Activated effector memory CD4-positive, alpha-beta T cell treated with anti-CD3 and anti-CD28 coated beads, Interleukin-2, amount 50 U/mL, for 16 hours (primary cell): ENCODE results near the gene GBP7.
"Not testable (repeated sequence)": the region's sequence is repeated elsewhere in the genome, so short reads cannot be mapped to it uniquely, and the experiment has no call there.

Source experiments
- DNase-seq: peaks from one replicate; pipeline ENCODE4 v3.0.0-alpha.2; 2020

Gene GBP7, protein sequence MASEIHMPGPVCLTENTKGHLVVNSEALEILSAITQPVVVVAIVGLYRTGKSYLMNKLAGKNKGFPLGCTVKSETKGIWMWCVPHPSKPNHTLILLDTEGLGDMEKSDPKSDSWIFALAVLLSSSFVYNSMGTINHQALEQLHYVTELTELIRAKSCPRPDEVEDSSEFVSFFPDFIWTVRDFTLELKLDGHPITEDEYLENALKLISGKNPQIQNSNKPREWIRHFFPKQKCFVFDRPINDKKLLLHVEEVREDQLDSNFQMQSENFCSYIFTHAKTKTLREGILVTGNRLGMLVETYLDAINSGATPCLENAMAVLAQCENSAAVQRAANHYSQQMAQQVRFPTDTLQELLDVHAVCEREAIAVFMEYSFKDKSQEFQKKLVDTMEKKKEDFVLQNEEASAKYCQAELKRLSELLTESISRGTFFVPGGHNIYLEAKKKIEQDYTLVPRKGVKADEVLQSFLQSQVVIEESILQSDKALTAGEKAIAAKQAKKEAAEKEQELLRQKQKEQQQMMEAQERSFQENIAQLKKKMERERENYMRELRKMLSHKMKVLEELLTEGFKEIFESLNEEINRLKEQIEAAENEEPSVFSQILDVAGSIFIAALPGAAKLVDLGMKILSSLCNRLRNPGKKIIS

DNA sequence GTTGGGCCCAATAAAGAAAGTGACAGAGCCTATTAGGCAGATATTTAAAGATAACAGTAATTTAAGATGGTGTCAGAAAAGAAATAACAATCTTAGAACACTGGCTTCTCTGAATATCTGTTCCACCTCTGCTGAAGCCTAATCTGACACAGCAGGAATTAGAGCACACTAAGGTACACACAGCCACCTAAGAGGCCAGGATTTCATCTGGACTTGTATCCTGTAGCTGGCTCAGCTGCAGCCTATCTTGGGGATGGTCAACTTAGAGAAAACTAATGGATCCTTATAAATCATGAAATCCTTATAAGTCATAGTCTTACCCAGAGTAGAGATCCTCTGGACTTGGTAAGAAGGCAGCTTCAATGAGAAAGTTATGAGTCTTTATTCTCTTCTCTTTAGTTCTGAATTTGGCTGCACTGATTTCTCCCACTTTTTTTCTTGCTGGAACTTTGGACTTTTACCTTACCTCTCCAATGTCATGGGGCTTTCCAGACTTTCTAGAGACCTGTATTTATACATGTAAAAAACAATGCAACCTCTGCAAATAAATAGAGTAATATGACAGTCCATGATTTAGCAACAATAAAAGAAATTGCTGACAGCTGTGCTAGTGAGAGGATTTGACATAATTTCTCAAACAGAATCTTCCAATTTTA, at the start of gene GBP7:
Gene GBP7, minus strand, starts transcription at position 403 of the 656 bp plus-strand sequence. CDS start 4,068 bp downstream, outside the sequence.
- DNase-seq = no peak

DNA sequence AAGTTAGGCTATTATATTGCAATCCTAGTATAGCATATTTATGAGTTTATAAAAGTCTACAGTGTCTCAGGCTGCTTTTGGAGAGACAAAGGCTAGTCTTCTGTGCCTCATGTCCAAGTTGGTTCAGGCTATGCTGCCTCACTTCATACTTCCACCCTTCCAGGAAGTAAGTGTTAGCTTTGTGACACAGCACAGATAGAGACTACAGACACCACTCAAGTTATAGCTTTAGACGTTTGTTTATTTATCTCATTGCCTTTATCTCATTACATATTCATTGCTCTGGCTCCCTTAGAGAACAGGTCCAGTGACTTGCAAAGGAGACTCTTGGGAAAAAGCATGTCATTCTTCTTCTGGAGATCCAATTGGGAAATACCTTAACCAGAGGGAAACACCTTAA, 45.5 kb upstream of the GBP7 start:
- no peak for DNase-seq

DNA sequence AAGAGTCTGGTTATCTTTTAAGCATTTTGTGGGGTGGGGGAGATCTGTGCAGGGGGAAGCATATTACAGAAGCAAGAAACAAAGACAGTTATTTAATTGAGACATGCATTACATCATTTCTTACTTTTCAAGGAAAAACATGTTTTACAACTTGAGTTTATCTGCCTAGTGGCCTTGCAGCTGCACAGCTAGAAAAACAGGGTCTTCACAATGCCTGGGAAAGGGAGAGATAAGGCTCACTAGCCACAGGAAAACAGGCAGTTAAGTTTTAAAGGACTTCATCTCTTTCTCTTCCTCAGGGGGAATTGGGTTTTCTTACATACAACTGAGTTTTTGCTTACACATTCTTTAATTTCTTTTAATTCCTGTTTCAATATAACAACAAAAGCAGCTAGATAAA, 44.0 kb upstream of the GBP7 start:
- DNase-seq = not testable (repeated sequence)

DNA sequence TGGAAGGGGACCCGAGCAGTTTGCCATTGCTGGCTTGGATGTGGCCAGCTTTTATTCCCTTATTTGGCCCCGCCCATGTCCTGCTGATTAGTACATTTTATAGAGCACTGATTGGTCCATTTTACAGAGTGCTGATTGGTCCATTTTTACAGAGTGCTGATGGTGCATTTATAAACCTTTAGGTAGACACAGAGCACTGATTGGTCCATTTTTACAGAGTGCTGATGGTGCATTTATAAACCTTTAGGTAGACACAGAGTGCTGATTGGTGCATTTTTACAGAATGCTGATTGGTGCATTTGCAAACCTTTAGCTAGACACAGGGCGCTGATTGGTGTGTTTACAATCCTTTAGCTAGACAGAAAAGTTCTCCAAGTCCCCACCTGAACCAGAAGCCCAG, 43.1 kb upstream of the GBP7 start:
- not testable (repeated sequence) for DNase-seq

DNA sequence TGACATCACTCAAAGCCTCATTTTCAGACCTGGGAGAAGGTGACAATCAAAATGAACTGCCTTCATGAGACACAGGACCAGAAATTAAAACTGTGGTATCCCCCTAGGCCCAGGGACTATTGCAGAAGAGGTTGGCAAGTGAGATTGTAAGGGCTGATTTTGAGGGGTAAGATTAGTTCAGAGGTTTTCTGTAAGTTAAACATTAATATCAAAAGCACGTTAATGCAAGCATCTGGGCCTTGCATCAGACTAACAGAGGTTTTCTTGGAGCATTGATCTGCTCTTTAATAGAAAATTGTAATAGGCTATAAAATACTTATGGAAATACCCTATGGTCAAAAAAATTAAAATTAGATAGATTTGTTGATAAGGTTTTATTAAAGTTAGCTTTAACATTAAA, 37.5 kb upstream of the GBP7 start:
- DNase-seq = no peak

DNA sequence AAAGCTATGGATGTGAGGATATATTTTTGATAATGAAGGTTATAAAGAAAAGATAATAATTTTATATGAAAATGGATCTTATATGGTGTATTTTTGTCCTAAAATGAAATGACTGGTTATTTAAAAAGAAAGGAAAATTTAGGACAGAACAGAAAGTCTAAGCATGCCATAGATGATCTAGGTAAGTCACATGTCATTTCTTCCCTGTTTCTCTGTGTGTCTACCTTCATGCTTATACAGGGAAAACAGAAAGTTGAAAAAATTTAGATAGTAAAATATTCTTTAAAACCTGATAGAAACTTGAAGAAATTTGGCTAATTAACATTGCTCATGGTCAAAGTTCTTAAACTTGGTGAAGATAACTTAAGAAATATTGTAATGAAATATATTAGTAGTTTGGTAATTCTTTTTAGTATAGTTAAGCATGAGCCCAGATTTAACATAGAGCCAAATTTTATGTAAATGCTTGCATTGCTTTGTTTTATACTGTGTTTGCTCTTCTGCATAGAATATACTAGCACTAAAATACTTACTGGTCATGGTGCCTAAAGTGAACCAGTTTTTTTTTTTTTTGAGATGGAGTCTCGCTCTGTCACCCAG, 35.3 kb upstream of the GBP7 start:
- DNase-seq = no peak

DNA sequence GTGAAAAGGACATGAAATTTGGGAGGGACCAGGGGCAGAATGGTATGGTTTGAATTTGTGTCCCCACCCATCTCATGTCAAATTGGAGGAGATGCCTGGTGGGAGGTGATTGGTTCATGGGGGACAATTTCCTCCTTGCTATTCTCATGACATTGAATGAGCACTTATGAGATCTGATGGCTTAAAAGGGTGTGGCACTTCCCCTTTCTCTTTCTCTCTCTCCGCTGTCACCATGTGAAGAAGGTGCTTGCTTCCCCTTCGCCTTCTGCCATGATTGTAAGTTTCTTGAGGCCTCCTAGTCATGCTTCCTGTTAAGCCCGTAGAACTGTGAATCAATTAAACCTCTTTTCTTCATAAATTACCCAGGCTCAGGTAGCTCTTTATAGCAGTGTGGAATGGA, 30.6 kb upstream of the GBP7 start:
- no peak for DNase-seq

DNA sequence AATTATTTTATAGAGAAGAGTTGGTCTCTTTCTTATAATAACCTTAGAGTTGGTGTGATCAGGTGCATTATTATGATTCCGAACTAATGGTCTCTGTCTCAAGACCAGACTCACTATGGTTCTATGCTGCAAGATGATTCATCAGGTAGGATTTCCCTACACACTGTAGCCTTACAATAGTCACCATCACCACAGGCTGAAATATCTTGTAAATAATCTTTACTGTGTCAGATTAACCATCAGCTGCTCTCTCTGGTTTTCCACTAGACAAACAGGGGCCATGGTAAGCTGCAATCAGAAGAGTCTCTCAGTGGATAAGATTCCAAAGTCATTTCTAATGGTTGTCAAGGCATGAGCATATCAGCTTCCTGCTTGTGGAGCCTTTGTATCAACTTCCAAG, 27.4 kb upstream of the GBP7 start:
- no peak for DNase-seq

DNA sequence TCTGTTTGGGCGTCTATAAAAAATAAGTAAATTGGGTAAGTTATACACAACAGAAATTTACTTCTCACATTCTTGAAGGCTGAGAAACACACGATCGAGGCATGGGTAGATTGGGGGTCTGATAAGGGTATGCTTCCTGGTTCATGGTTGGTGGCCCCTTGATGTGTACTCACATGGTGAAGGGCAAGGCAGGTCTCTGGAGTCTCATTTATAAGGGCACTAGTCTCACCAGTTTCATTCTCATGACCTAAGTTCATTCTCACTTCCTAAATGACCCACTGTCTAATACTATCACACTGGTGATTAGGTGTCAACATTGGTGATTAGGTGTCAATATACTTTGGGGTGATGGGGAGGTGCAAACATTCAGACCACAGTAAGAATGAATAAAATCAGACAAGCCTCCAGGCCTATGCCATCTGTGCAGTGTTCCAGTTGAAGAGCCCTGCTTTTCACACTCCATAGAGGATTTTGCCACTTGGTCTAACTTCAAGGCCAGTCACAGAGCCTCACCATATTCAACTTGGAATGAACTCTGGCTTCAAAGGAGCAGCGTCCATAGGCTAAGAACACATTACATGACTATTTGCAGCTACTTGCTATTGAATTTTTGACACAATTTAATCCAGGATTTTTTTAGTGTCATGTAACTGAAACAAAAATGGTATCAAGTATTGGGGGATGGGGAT, 25.4 kb upstream of the GBP7 start:
- no peak for DNase-seq

DNA sequence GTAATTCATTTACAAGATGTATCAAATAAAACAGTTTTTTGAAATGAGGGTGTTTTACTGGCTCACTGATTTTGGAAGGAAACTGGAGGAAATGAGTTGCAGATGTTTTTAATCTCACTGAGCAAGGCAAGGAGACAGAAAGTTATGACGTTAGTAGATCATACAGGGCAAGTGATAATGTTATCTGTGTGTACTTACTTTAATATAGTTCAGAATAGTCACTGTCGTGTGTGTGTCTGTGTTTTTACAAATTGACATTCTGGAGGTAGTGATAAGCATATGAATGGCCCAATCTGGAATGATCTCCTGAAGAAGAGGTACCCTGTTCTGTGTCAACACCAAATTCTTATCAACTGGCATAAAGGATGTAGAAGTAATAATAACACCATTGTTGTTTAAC, 24.9 kb upstream of the GBP7 start:
- no peak for DNase-seq

DNA sequence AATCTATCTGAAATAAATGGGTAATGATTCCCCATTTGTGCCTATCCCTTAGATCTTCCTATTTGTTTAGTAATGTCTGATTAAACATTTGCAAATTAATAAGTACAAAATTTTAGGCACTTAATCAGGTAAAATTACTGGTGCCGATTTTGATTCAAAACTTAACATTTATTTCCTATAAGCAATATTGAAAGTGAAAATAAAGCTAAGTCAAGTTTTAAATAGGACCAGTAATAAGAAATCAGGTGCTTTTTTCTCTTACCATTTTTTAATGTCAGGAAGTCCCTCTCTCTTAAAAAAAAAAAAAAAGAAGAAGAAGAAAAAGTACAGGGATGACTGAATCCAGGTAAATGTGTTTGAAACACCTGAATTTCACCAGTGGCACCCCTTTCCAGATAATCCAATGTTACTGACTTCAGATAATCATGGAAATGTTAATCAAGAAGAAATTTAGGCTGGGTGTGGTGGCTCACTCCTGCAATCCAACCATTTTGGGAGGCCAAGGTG, 23.8 kb upstream of the GBP7 start:
- no peak for DNase-seq

DNA sequence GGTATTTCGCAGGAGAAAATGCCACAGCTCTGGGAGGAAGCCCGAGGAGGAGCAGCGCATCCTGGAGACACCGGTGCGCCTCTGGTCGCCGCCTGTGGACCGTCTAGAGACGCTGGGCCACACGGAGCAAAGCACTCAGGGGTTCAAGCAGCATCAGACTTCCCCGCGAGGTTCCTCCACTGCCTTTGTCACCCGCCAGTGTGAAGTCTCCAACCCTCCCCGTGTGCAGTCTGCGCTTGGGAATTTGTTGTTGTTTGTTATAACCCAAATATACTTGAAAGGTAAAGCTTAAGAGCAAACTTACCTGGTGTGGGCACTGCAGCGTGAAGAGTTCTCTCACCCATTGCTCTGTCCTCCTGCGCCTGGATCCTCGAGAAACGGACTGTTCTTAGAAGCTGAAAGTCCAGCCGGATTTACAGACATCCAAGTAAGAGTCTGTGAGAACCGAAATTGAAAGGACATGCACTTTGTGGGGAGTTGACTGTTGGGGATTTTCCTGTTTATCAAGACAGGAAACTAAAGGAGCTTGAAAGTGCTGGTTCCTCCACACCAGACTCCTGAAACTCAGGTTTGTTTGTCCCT, 22.8 kb upstream of the GBP7 start, which contains the start of gene GBP4:
Gene GBP4, minus strand, starts transcription at position 452 of the 582 bp plus-strand sequence. Its CDS starts 108 bp downstream, at position 344.
- peak; percentile 82 for DNase-seq

DNA sequence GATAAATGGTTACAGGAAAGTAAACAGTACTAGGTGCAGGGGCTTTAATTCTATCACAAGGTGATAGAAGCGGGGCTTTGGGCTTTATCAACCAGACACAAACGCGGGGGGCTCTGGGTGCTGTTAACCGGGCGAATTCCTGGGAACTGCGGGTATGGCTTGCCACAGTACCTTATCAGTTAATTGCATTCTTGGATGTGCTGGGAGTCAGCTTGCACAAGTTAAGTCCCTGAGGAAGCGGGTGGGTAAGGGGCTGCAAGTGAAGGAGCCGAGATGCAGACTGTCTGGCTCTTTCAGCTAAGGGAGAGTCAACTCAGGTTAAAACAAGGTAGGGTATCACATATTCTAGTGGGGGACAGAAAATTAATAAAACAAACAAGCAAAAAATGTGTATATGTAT, 22.3 kb upstream of the GBP7 start:
- DNase-seq = no peak

DNA sequence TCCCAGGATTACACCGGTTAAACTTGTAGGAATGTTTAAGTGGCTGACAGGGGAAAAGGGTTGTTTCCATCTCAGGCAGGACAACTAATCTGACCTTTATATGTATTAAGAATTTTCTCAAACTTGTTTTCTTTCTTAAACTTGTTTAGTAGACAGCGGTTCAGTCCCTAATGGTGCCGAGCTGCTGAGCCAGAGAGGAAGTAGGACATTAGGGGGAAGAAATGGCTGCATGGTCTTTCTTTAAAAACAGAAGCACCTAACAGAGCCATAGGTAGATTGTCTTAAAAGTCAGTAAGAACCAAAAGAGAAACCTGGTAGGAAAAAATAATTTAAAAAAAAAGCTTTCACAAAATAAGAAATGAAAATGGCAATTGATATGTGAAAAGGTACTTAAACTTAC, 19.7 kb upstream of the GBP7 start:
- no peak for DNase-seq

DNA sequence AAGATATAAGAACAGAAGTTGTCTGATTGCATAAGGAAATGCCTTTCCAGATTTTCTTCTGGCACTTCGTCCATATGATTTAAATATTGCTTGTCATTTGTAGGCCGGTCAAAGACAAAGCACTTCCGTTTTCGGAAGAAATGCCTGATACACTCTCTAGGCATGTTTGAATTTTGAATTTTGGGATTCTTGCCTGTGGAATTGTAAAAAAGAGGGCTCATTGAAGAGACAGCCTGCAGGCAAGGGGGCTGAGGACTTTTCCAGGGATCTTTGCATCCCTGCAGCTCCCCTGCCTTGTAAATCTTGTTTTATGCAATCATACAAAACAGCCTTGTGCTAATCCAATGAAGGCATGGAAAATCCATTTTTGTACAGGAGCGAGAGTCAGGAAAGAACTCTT, 15.5 kb upstream of the GBP7 start:
- no peak for DNase-seq

DNA sequence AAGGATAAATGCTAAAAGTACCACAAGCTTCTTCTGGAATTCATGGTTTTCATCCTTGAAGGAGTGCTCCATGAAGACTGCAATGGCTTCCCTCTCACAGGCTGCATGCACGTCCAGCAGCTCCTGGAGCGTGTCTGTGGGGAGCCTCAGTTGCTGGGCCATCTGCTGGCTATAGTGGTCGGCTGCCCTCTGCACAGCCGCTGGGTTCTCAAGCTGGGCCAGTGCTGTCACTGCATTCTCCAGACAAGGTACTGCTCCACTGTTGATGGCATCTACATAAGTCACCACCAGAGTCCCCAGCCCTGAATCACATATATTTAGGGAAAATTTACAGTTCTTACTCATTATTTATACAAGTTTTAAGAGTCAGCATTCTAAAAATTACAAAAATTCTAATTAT, 14.2 kb upstream of the GBP7 start:
- no peak for DNase-seq

DNA sequence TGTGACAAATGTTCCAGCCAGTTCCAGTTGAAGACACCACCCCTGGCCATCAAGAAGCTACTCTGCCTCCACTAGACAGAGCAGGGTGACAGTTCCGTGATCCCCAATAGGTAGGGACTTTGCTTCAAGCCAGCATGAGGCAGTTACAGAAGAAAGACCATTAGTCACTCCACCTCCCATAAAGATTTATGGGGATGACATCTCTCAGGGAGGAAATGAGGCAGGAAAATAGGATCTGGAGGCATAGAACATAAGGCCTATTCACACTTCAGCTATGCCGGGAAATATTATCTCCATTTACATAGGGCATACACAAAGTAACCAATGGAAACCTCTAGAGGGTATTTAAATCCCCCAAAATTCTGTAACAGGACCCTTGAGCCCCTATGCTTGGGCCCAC, 3.5 kb upstream of the GBP7 start:
- no peak for DNase-seq

DNA sequence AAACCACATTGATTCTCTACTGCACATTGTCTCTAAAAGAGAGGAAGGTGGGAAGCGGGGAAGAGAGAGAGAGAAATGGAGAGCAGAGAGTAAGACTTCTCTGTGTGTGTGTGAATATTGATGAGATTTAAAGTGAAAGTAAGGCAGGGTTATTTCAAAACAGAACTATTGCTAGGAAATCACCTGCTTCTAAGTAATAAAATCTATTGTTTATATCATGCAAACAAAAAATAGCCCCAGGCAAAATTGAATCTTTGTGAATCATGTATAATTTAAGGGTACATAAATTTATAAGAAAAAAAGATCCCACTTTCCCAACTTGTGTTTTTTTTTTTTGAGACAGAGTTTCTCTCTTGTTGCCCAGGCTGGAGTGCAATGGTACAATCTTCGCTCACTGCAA, 1.2 kb upstream of the GBP7 start:
- DNase-seq = no peak

DNA sequence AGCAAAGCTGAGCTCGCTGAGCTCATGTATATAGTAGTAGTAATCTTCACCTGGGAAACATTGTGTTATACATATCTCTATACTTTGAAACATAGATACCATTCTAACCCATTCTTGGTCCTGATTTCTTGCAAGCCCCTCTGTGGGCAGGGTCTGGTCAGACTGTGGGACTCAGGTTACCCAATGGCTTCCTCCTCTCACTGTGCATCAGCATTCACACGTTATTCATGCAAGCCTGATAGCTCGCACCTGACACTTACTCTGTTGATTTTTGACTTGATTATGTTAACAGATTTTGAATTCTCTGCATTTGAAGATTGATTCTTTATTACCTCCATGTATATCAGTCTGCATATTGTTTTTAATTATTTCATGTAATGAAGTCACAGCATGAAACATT, 1.3 kb downstream of the GBP7 start:
- DNase-seq = no peak

DNA sequence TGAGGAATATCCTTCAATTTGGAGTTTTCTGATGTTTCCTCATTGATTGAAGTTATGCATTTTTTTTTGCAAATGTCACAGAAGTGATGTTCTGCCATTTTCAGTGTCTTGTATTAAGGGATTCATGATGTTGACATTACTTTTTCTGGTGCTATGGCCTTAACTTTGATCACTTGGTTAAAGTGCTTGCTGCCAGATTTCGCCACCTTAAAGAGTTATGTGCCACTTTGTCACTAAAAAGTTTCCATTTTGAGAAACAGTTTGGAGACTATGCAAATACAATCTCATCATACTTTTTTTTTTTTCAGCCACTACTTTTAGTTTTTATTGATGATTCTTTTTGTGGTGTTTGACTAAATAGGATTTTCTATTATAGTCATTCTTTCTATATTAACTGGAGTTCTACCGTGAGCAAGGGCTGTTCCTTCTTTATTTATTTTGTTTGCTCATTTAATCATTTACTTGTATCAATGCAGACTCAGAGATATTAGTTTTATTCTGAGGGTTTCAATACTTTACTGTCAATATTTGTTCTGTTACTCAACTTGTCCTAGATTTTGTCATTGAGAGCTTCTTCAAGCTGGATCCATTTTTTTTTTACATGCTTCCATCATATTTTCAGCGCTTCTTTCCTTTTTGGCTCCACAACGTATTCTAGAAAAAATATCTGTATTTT, 3.2 kb downstream of the GBP7 start:
- DNase-seq = no peak

DNA sequence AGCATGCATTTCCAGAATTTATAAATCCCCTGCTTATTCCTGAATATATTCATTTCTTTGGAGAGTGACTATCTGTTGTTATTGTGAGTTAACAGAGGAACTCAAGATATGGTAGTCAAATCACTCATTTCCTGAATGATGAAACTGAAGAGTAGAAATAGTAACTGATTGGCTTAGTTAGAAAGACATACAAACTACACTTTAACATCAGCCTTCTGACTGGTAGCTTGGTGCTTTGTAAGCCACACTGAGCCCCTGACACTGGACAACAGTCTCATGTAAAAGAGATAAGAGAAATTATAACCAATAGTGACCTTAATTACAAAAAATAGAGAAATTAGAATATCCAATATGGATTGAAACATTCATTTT, 4.8 kb downstream of the GBP7 start:
- no peak for DNase-seq
